AG04450 (cell line): ENCODE results near the gene PHC2. TPM values are rescaled to one million over a fixed set of nuclear protein-coding genes. Genes with fewer than 3 reads are reported as not detected.

ENCODE experiments used
- CTCF ChIA-PET: fragments of 300-600, 350-600 bp; formaldehyde crosslinking; extraction: SDS; loops from one replicate; lab custom pipeline; 2022; ENCODE audit warnings: antibody characterized with exemption, inconsistent platforms; lab: Charles Lee
- POLR2A ChIA-PET: fragments of 350-600 bp; formaldehyde crosslinking; extraction: SDS; loops from one replicate; lab custom pipeline; 2021; ENCODE audit warnings: antibody characterized with exemption, inconsistent platforms; lab: Yijun Ruan, JAX
- DNase-seq: peaks from one replicate; pipeline ENCODE4 v3.0.0-alpha.2; 2011; ENCODE audit warnings: low read depth, low spot score
- H3K27ac ChIP-seq: one replicate; pipeline ENCODE4 v1.5.1; 2012; ENCODE audit warnings: low read depth, low read length, control low read depth
- H3K27me3 ChIP-seq: one replicate; pipeline ENCODE4 v1.6.0; 2012; ENCODE audit warnings: low read length; ENCODE audit not compliant: control insufficient read depth, insufficient read depth
- H3K4me3 ChIP-seq: 2 replicates; pipeline ENCODE4 v1.5.1; 2011; ENCODE audit warnings: mild to moderate bottlenecking, low read depth, low read length, control low read depth
- H3K9me3 ChIP-seq: 2 replicates; pipeline ENCODE4 v1.5.1; 2012; ENCODE audit warnings: low read length; ENCODE audit not compliant: control insufficient read depth, insufficient read depth
- CTCF ChIP-seq: IDR thresholded peaks from 2 replicates; pipeline ENCODE4 v1.5.1; 2011; ENCODE audit warnings: low read depth, low read length, control low read depth, inconsistent platforms
- polyA plus RNA-seq: library from polyadenylated mRNA; depleted of rRNA; stranded (reverse); fragments of >200 nt; gene quantifications from 2 replicates; pipeline ENCODE4 v1.2.3, GENCODE V29; 2011

Gene PHC2
- polyA plus RNA-seq, 1 experiment: 47.1 TPM

- no peak overlapping the region for H3K27ac ChIP-seq
- CTCF ChIA-PET: interaction anchor here (1.6 kb wide), 1 partner anchor 95 kb away, joined by 3 read pairs; no protein-coding TSS in a partner anchor
- TF ChIP-seq CTCF: no peak
- H3K27me3 ChIP-seq: no peaks in the 10 kb centered on the region
- no peaks in the 10 kb centered on the region; the same call in 1 of the 2 replicates for H3K9me3 ChIP-seq
- no peak for DNase-seq
- H3K4me3 ChIP-seq: no peak overlapping the region
- POLR2A ChIA-PET: no interaction called here
Measured at GRCh38 chr1:33359931-33360330, 71.0 kb downstream of the PHC2 start.

GRCh38 chr1:33358795-33359503, 71.9 kb downstream of the PHC2 start:
- TF ChIP-seq CTCF: no peak
- Histone ChIP-seq H3K27me3 (no peaks in the 10 kb centered on the region), H3K27ac (no peak overlapping the region), H3K9me3 (no peaks in the 10 kb centered on the region; the same call in 1 of the 2 replicates), H3K4me3 (no peak overlapping the region)
- ChIA-PET CTCF (interaction anchor here (1.2 kb wide), 1 partner anchor 63 kb away, joined by 4 read pairs; no protein-coding TSS in a partner anchor), POLR2A (no interaction called here)
- DNase-seq: no peak

- Histone ChIP-seq H3K4me3 (no peak overlapping the region), H3K27me3 (no peaks in the 10 kb centered on the region), H3K9me3 (no peaks in the 10 kb centered on the region; the same call in 1 of the 2 replicates), H3K27ac (no peak overlapping the region)
- ChIA-PET POLR2A (no interaction called here), CTCF (interaction anchor here (1.2 kb wide), 1 partner anchor 62 kb away, joined by 4 read pairs; no protein-coding TSS in a partner anchor)
- TF ChIP-seq CTCF: no peak
- DNase-seq: no peak
Measured at GRCh38 chr1:33358114-33358794, 72.6 kb downstream of the PHC2 start.

GRCh38 chr1:33357099-33357498, 73.8 kb downstream of the PHC2 start:
- CTCF ChIA-PET: no interaction called here
- DNase-seq: no peak

More at GRCh38 chr1:33357099-33357498, 73.8 kb downstream of the PHC2 start:
- POLR2A ChIA-PET: no interaction called here
- no peak overlapping the region for H3K27ac ChIP-seq
- TF ChIP-seq CTCF: no peak
- H3K27me3 ChIP-seq: no peaks in the 10 kb centered on the region
- H3K4me3 ChIP-seq: no peak overlapping the region
- no peaks in the 10 kb centered on the region; the same call in 1 of the 2 replicates for H3K9me3 ChIP-seq
